Heart left ventricle (tissue), 13 donors: ENCODE measurements around the gene NLRC3.

Experiments used
- POLR2A ChIP-seq, 2 donors: fragments of 450-650 bp; IDR thresholded peaks; one replicate each; pipeline ENCODE4 v1.6.1; 2017; ENCODE audit warnings: antibody characterized with exemption in 2 of 2, mild to moderate bottlenecking in 2 of 2, moderate library complexity in 2 of 2
- TF ChIP-seq, protein P1 (sequence below), 12 donors: fragments of 200-600 bp; sonication (generic) in 4 of 12; IDR thresholded peaks; one replicate each; pipeline versions ENCODE4 v1.5.0 to v1.8.0; 2018 to 2022; ENCODE audit warnings: antibody characterized with exemption in 12 of 12, mild to moderate bottlenecking in 5 of 12
- donor health status: ischemic (EF 13 %, LVEDD 7.1; RV severe dilation, severe dysfunction).
- donor health status: DM: no; HTN: yes; CAD: no.
- donor health status: DM: no; HTN: no; CAD: no.
- donor health status: ischemic (EF 25% LVEDD 6.9; RV normal size, moderate dysfunction).
- donor health status: ischemic (EF 25% LVEDD 5.7; RV mildly dilated, moderate dysfunction).
- donor health status: ischemic (EF 35%, LVEDD 5.7; RV mildly dilated, moderate dysfunction).
- donor health status: nonischemic (EF 11% LVEDD 7.7; RV severe dilation, severe dysfunction).
- donor health status: DM: yes; HTN: yes; CAD: no.
- donor health status: PGD.
- donor health status: ischemic (EF 29% LVEDD 5.4; RV normal size, mild dysfunction).
- donor health status: nonischemic (EF 23%, LVEDD 6.1; RV moderate dilation, normal function).

DNA sequence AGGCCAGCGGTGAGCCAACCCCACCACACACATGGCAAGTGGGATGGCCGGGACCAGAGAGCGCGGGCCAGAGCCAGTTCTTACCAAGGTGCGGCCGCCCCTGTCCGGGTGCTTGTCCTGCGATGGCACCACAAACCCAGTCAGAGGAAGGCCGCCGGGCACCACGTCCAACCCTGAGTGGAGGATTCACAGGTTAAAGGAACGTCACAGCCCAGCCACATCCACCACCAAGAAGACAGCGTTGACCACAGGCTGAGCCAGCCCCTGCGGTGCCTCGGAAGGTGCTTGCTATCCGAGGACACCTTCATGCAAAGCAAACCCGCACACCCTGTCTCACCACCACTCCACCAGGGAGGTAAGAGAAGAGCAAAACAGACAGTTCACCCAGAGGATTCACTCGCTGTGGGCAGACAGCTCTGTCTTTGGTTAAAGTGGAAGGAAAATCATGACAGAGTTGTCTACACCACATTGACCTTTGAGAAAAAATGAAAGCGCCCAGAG, 18.4 kb upstream of the NLRC3 start:
- TF ChIP-seq, protein P1, sequence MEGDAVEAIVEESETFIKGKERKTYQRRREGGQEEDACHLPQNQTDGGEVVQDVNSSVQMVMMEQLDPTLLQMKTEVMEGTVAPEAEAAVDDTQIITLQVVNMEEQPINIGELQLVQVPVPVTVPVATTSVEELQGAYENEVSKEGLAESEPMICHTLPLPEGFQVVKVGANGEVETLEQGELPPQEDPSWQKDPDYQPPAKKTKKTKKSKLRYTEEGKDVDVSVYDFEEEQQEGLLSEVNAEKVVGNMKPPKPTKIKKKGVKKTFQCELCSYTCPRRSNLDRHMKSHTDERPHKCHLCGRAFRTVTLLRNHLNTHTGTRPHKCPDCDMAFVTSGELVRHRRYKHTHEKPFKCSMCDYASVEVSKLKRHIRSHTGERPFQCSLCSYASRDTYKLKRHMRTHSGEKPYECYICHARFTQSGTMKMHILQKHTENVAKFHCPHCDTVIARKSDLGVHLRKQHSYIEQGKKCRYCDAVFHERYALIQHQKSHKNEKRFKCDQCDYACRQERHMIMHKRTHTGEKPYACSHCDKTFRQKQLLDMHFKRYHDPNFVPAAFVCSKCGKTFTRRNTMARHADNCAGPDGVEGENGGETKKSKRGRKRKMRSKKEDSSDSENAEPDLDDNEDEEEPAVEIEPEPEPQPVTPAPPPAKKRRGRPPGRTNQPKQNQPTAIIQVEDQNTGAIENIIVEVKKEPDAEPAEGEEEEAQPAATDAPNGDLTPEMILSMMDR (IDR thresholded peaks at IDR 0.05): no peak
- TF ChIP-seq POLR2A (IDR thresholded peaks at IDR 0.05): no peak
